Body of pancreas (tissue), 4 donors: ENCODE measurements around the gene TBC1D9B.

Experiments used
- POLR2A ChIP-seq, 3 donors: fragments of 450-650 bp; IDR thresholded peaks; one replicate each; pipeline ENCODE4 v1.6.1; 2016; ENCODE audit warnings: antibody characterized with exemption in 3 of 3, mild to moderate bottlenecking in 2 of 3
- TF ChIP-seq, protein P1 (sequence below), 7 experiments: fragments of 450-650 bp in 4 of 7; fragments of 200-600 bp in 3 of 7; sonication (generic) in 3 of 7; IDR thresholded peaks; one replicate each; pipeline ENCODE4 v1.5.1; 2016 to 2019; ENCODE audit warnings: antibody characterized with exemption in 7 of 7

DNA sequence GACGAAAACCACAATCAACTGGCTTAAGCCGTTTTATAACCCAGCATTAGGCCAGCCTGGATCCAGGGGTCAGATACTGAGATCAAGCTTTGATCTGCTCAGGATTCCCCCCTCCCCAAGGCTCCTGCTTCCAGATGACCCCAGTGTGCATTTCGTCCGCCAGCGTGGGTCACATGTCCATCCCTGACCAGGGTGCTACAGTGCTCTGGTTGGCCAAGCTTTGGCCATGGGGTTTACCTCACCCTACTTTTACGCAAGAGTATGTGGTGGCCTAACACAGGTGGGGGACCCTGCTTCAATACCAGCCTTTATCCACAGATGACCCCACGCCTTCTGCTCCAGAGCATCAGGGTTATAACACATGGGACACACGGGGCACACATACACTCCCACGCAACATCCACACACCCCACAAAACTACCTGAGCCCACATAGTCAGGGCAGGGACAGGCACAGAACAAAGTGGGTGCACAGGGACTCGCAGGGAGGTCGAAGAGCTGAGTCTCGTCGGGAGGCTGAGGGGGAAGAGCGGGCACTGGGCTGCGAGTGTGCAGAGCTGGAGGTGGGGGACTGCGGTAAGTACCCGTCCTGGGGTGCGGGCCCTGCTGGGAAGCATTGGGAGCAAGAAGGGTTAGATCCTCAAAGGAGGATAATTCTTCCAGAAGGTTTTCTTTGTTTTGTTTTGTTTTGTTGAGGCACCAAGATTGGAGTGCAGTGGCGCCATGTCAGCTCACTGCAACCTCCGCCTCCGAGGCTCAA lies 92.0 kb downstream of the TBC1D9B start:
- TF ChIP-seq POLR2A (IDR thresholded peaks at IDR 0.05), result no peak
- TF ChIP-seq, protein P1, sequence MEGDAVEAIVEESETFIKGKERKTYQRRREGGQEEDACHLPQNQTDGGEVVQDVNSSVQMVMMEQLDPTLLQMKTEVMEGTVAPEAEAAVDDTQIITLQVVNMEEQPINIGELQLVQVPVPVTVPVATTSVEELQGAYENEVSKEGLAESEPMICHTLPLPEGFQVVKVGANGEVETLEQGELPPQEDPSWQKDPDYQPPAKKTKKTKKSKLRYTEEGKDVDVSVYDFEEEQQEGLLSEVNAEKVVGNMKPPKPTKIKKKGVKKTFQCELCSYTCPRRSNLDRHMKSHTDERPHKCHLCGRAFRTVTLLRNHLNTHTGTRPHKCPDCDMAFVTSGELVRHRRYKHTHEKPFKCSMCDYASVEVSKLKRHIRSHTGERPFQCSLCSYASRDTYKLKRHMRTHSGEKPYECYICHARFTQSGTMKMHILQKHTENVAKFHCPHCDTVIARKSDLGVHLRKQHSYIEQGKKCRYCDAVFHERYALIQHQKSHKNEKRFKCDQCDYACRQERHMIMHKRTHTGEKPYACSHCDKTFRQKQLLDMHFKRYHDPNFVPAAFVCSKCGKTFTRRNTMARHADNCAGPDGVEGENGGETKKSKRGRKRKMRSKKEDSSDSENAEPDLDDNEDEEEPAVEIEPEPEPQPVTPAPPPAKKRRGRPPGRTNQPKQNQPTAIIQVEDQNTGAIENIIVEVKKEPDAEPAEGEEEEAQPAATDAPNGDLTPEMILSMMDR (IDR thresholded peaks at IDR 0.05), result no peak
